HepG2 (cell line): Measurements from ENCODE around the gene NOL4L. TPM values are rescaled to one million over a fixed set of nuclear protein-coding genes. Genes with fewer than 3 reads are reported as not detected.

Experiments
- BORCS8-MEF2B ChIP-seq: sonication (generic); formaldehyde crosslinking; IDR thresholded peaks from 2 replicates; pipeline ENCODE4 v1.8.0; 2022; ENCODE audit warnings: mild to moderate bottlenecking, missing genetic modification reagents
- CCDC6 ChIP-seq: sonication (generic); formaldehyde crosslinking; IDR thresholded peaks from 2 replicates; pipeline ENCODE4 v1.8.1; 2022; ENCODE audit warnings: mild to moderate bottlenecking, missing genetic modification reagents, moderate library complexity
- FOXP1 ChIP-seq, 2 experiments: fragments of 450-650 bp in 1 of 2; IDR thresholded peaks; 2 replicates each; pipeline ENCODE4 v1.6.1; 2017 to 2018; ENCODE audit warnings: antibody characterized with exemption in 1 of 2
- FUBP1 ChIP-seq: sonication (generic); formaldehyde crosslinking; IDR thresholded peaks from 2 replicates; pipeline ENCODE4 v1.5.1; 2020; ENCODE audit warnings: missing genetic modification reagents, mild to moderate bottlenecking, borderline replicate concordance
- HNRNPL ChIP-seq: fragments of 200-400 bp; formaldehyde crosslinking; IDR thresholded peaks from 2 replicates; pipeline ENCODE4 v1.6.1; 2017; ENCODE audit warnings: mild to moderate bottlenecking, low read depth, low read length
- IRF9 ChIP-seq: sonication (generic); formaldehyde crosslinking; IDR thresholded peaks from 2 replicates; pipeline ENCODE4 v1.8.0; 2022; ENCODE audit warnings: missing genetic modification reagents, mild to moderate bottlenecking, borderline replicate concordance
- MTA1 ChIP-seq: sonication (generic); formaldehyde crosslinking; IDR thresholded peaks from 2 replicates; pipeline ENCODE4 v1.4.0; 2020; ENCODE audit warnings: missing genetic modification reagents, mild to moderate bottlenecking, borderline replicate concordance
- NFATC3 ChIP-seq: sonication (generic); formaldehyde crosslinking; IDR thresholded peaks from 2 replicates; pipeline ENCODE4 v1.5.1; 2020; ENCODE audit warnings: mild to moderate bottlenecking, missing genetic modification reagents
- NONO ChIP-seq, 2 experiments: fragments of 450-650 bp in 1 of 2; sonication (generic) in 1 of 2; formaldehyde crosslinking in 1 of 2; IDR thresholded peaks in 1 of 2; conservative IDR thresholded peaks in 1 of 2; 2 replicates each; pipeline versions ENCODE4 v1.6.1 to v1.8.0; 2017 to 2022; ENCODE audit warnings: mild to moderate bottlenecking in 1 of 2, missing genetic modification reagents in 1 of 2, moderate library complexity in 1 of 2
- RFXAP ChIP-seq: sonication (generic); formaldehyde crosslinking; IDR thresholded peaks from 2 replicates; pipeline ENCODE4 v1.4.0; 2020; ENCODE audit warnings: missing genetic modification reagents, borderline replicate concordance
- TCF7L2 ChIP-seq: IDR thresholded peaks from 2 replicates; pipeline ENCODE4 v1.6.1; 2011; ENCODE audit warnings: mild to moderate bottlenecking, low read depth, low read length, moderate library complexity
- TEF ChIP-seq: sonication (generic); formaldehyde crosslinking; IDR thresholded peaks from 2 replicates; pipeline ENCODE4 v1.5.0; 2020; ENCODE audit warnings: missing genetic modification reagents
- ZNF160 ChIP-seq: sonication (generic); formaldehyde crosslinking; IDR thresholded peaks from 2 replicates; pipeline ENCODE4 v1.8.0; 2022; ENCODE audit warnings: mild to moderate bottlenecking, inconsistent platforms, missing genetic modification reagents
- ZNF350 ChIP-seq: sonication (generic); formaldehyde crosslinking; IDR thresholded peaks from 2 replicates; pipeline ENCODE4 v1.4.0; 2020; ENCODE audit warnings: mild to moderate bottlenecking, low read depth, missing genetic modification reagents, borderline replicate concordance
- ZSCAN12 ChIP-seq: sonication (generic); formaldehyde crosslinking; IDR thresholded peaks from 2 replicates; pipeline ENCODE4 v1.9.0; 2021; ENCODE audit warnings: mild to moderate bottlenecking, missing genetic modification reagents
- polyA plus RNA-seq, 8 experiments: library from polyadenylated mRNA; depleted of rRNA in 3 of 8; stranded (reverse) in 7 of 8; unstranded in 1 of 8; fragments of >200 nt; fragmentation: Illumina TruSeq in 4 of 8; extraction: Trizol in 4 of 8; gene quantifications; 2 replicates each; pipeline versions ENCODE4 v1.2.1 to v1.2.3, GENCODE V29; 2011 to 2016; ENCODE audit warnings: low read depth in 4 of 8, missing spikeins in 1 of 8, mixed read lengths in 1 of 8; ENCODE audit not compliant: insufficient read depth in 1 of 8
- total RNA-seq, 5 experiments: library from RNA; depleted of rRNA; stranded (reverse); fragments of >200 nt; fragmentation: Illumina TruSeq; extraction: Trizol; gene quantifications; 2 replicates each; pipeline ENCODE4 v1.2.3, GENCODE V29; 2016; ENCODE audit warnings: low read depth in 1 of 5
- TF ChIP-seq, protein P1 (sequence below): sonication (generic); formaldehyde crosslinking; IDR thresholded peaks from 2 replicates; pipeline ENCODE4 v1.4.0; 2020; ENCODE audit warnings: missing genetic modification reagents

The NOL4L gene
- total and polyA plus RNA-seq, 2 of the 13 experiments (the other 11 are each of a cell fraction or from before 2014, with no cell fraction given), result 16.6 to 35.4 TPM

DNA sequence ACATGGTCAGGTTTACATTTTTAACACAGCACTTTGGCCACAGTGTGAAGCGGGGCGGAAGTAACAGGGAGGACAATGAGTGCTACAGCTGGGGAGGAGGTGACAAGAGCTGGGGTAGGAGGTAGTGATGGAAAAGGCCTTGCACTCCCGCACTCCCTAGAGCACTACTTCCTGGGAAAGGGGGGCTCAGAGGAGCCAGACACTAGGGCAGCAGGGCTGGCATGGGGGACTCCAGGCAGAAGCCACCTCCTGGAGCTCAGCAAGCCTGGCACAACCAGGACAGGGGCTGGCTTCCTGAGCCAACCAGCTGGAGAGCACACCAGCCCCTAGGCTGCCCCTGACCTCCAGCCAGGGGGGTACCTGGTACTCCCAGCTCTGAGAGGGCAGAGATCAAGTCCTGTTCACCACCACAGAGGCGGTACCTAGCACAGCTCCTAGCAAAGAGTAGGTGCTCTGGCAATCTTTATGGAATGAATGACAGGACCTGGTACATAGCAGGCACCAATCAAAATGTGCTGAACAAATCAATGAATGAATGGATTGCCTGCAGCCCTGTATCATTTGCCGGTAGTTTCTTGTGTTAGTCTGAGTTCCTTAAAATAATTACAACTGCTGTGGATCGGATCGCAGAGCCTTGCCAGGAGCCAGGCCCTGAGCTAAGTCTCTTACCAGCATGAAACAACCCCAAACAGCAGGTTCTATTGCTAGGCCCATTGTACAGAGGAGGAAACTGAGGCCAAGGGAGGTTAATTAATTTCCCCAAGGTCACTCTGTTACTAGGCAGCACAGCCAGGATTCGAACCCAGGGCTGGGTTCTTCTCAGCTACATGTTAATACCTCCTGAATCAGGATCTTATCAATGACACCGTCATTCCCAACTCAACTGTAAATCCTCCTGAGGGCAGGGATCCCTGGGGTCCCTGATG, 15.5 kb downstream of the NOL4L start (continued):
- TF ChIP-seq, protein P1, sequence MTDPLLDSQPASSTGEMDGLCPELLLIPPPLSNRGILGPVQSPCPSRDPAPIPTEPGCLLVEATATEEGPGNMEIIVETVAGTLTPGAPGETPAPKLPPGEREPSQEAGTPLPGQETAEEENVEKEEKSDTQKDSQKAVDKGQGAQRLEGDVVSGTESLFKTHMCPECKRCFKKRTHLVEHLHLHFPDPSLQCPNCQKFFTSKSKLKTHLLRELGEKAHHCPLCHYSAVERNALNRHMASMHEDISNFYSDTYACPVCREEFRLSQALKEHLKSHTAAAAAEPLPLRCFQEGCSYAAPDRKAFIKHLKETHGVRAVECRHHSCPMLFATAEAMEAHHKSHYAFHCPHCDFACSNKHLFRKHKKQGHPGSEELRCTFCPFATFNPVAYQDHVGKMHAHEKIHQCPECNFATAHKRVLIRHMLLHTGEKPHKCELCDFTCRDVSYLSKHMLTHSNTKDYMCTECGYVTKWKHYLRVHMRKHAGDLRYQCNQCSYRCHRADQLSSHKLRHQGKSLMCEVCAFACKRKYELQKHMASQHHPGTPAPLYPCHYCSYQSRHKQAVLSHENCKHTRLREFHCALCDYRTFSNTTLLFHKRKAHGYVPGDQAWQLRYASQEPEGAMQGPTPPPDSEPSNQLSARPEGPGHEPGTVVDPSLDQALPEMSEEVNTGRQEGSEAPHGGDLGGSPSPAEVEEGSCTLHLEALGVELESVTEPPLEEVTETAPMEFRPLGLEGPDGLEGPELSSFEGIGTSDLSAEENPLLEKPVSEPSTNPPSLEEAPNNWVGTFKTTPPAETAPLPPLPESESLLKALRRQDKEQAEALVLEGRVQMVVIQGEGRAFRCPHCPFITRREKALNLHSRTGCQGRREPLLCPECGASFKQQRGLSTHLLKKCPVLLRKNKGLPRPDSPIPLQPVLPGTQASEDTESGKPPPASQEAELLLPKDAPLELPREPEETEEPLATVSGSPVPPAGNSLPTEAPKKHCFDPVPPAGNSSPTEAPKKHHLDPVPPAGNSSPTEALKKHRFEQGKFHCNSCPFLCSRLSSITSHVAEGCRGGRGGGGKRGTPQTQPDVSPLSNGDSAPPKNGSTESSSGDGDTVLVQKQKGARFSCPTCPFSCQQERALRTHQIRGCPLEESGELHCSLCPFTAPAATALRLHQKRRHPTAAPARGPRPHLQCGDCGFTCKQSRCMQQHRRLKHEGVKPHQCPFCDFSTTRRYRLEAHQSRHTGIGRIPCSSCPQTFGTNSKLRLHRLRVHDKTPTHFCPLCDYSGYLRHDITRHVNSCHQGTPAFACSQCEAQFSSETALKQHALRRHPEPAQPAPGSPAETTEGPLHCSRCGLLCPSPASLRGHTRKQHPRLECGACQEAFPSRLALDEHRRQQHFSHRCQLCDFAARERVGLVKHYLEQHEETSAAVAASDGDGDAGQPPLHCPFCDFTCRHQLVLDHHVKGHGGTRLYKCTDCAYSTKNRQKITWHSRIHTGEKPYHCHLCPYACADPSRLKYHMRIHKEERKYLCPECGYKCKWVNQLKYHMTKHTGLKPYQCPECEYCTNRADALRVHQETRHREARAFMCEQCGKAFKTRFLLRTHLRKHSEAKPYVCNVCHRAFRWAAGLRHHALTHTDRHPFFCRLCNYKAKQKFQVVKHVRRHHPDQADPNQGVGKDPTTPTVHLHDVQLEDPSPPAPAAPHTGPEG (CRISPR knock-in tag), result no peak
- TF ChIP-seq RFXAP (CRISPR knock-in tag) (no peak), ZSCAN12 (CRISPR knock-in tag) (no peak), TEF (CRISPR knock-in tag) (no peak), ZNF350 (CRISPR knock-in tag) (no peak), CCDC6 (CRISPR knock-in tag) (no peak), NONO (IDR thresholded peaks at IDR 0.05) (no peak), NONO (CRISPR knock-in tag; conservative IDR thresholded peaks at IDR 0.05) (no peak), NFATC3 (CRISPR knock-in tag) (no peak), BORCS8-MEF2B (CRISPR knock-in tag) (no peak), FUBP1 (CRISPR knock-in tag) (no peak; the same call in 1 of the 2 replicates), IRF9 (no peak), FOXP1 (IDR thresholded peaks at IDR 0.05) (no peak), FOXP1 (CRISPR knock-in tag; IDR thresholded peaks at IDR 0.05) (no peak), HNRNPL (0 out of 2 replicates have a peak, but pooled peaks have one; percentile 61), TCF7L2 (no peak), ZNF160 (no peak), MTA1 (no peak)
